Measurements from ENCODE around the gene OLFM3.

The OLFM3 gene

GRCh38 chr1:101995984-101996745 is 561 bp downstream of the OLFM3 start:
- H3K4me3 ChIP-seq (replicated peaks in 1 of 2; ENCODE audit: low read depth in 2 of 2, low read length in 2 of 2): no peak overlapping the region
- no peak for DNase-seq (ENCODE audit: low read depth in 2 of 2)
- TF ChIP-seq CTCF (IDR thresholded peaks at IDR 0.05; ENCODE audit: low read depth, low read length): no peak

GRCh38 chr1:101993710-101994109 is 3.0 kb downstream of the OLFM3 start:
- no peak for TF ChIP-seq CTCF (IDR thresholded peaks at IDR 0.05; ENCODE audit: low read depth, low read length)

GRCh38 chr1:101992821-101993575 is 3.7 kb downstream of the OLFM3 start:
- no peak for DNase-seq (ENCODE audit: low read depth in 2 of 2)
- H3K4me3 ChIP-seq (replicated peaks in 1 of 2; ENCODE audit: low read depth in 2 of 2, low read length in 2 of 2): no peak overlapping the region
- no peak for TF ChIP-seq CTCF (IDR thresholded peaks at IDR 0.05; ENCODE audit: low read depth, low read length)

More at GRCh38 chr1:101993710-101994109, 3.0 kb downstream of the OLFM3 start:
- no peak overlapping the region for H3K4me3 ChIP-seq (replicated peaks in 1 of 2; ENCODE audit: low read depth in 2 of 2, low read length in 2 of 2)
- no peak for DNase-seq (ENCODE audit: low read depth in 2 of 2)

- TF ChIP-seq CTCF (IDR thresholded peaks at IDR 0.05; ENCODE audit: low read depth, low read length): no peak
- H3K4me3 ChIP-seq (replicated peaks in 1 of 2; ENCODE audit: low read depth in 2 of 2, low read length in 2 of 2): no peak overlapping the region
- no peak for DNase-seq (ENCODE audit: low read depth in 2 of 2)
Observed at GRCh38 chr1:101980974-101981373, 15.8 kb downstream of the OLFM3 start.

- no peak for TF ChIP-seq CTCF (IDR thresholded peaks at IDR 0.05; ENCODE audit: low read depth, low read length)
Observed at GRCh38 chr1:101977266-101977665, 19.5 kb downstream of the OLFM3 start.

GRCh38 chr1:101976161-101976560 is 20.6 kb downstream of the OLFM3 start:
- DNase-seq (ENCODE audit: low read depth in 2 of 2): no peak
- no peak for TF ChIP-seq CTCF (IDR thresholded peaks at IDR 0.05; ENCODE audit: low read depth, low read length)
- H3K4me3 ChIP-seq (replicated peaks in 1 of 2; ENCODE audit: low read depth in 2 of 2, low read length in 2 of 2): no peak overlapping the region

More at GRCh38 chr1:101977266-101977665, 19.5 kb downstream of the OLFM3 start:
- DNase-seq (ENCODE audit: low read depth in 2 of 2): no peak
- no peak overlapping the region for H3K4me3 ChIP-seq (replicated peaks in 1 of 2; ENCODE audit: low read depth in 2 of 2, low read length in 2 of 2)
